Placental epithelial cell (primary cell): ENCODE measurements around the gene SPRR2G. TPM values are rescaled to one million over a fixed set of nuclear protein-coding genes. Genes with fewer than 3 reads are reported as not detected.

Source experiments
- small RNA-seq: library from RNA; depleted of rRNA; stranded (forward); fragments of <200 nt; gene quantifications from one replicate; pipeline ENCODE3, GENCODE V24; 2012
- total RNA-seq: library from RNA; depleted of rRNA; stranded (reverse); fragments of >200 nt; gene quantifications from 2 replicates; pipeline ENCODE4 v1.2.3, GENCODE V29; 2012

The SPRR2G gene
- not detected in 2 replicates for total RNA-seq

GRCh38 chr1:153150846-153151245, at the start of gene SPRR2G:
TSS of gene SPRR2G (minus strand) at chr1:153150890. CDS start at chr1:153150110, 780 bp downstream.

GRCh38 chr1:153113416-153113815, 37.3 kb downstream of the SPRR2G start, which contains the start of gene SPRR2F:
TSS of gene SPRR2F (minus strand) at chr1:153113516. CDS start at chr1:153112733, 783 bp downstream.

Small RNAs within 50 kb of the gene (small RNA-seq; reads per million reads assigned to genes)
- not detected for gene SPRR2C

Other genes with a start within 250 kb of the SPRR2G start
- 0.54 and 0.79 TPM in 2 replicates for gene IVL, start 242.3 kb downstream of the SPRR2G start, total RNA-seq
- not detected in 2 replicates for gene SPRR5, start 203.7 kb downstream of the SPRR2G start, total RNA-seq
- gene SPRR4, start 180.2 kb downstream of the SPRR2G start, total RNA-seq, result not detected in 2 replicates
- gene SPRR1A, start 166.8 kb downstream of the SPRR2G start, total RNA-seq, result not detected in 2 replicates
- gene SPRR3, start 149.1 kb downstream of the SPRR2G start, total RNA-seq, result 1.2 and 1.6 TPM in 2 replicates
- not detected in 2 replicates for gene SPRR1B, start 119.7 kb downstream of the SPRR2G start, total RNA-seq
- not detected in 2 replicates for gene SPRR2D, start 109.8 kb downstream of the SPRR2G start, total RNA-seq
- not detected in 2 replicates for gene SPRR2A, start 93.4 kb downstream of the SPRR2G start, total RNA-seq
- gene SPRR2B, start 79.3 kb downstream of the SPRR2G start, total RNA-seq, result not detected in 2 replicates
- gene SPRR2E, start 56.4 kb downstream of the SPRR2G start, total RNA-seq, result not detected in 2 replicates
- gene SPRR2F, start 37.4 kb downstream of the SPRR2G start, total RNA-seq, result not detected in 2 replicates
- gene LELP1, start 52.5 kb upstream of the SPRR2G start, total RNA-seq, result not detected in 2 replicates
- 6.4 TPM in 1 of 2 replicates, not detected in the other for gene PRR9, start 66.7 kb upstream of the SPRR2G start, total RNA-seq
- not detected in 2 replicates for gene LORICRIN, start 108.8 kb upstream of the SPRR2G start, total RNA-seq
- gene PGLYRP3, start 162.1 kb upstream of the SPRR2G start, total RNA-seq, result not detected in 2 replicates
- not detected in 2 replicates for gene PGLYRP4, start 198.0 kb upstream of the SPRR2G start, total RNA-seq
- gene S100A9, start 207.0 kb upstream of the SPRR2G start, total RNA-seq, result not detected in 2 replicates
- gene S100A12, start 224.7 kb upstream of the SPRR2G start, total RNA-seq, result not detected in 2 replicates
- not detected in 2 replicates for gene S100A8, start 240.2 kb upstream of the SPRR2G start, total RNA-seq